Vagina (tissue), 2 donors: ENCODE data around the gene B4GALT3. TPM values are rescaled to one million over a fixed set of nuclear protein-coding genes. Genes with fewer than 3 reads are reported as not detected.

ENCODE experiments used
- DNase-seq, 2 donors: peaks; one replicate each; pipeline ENCODE4 v3.0.0-alpha.2; 2017; ENCODE audit errors: extremely low spot score in 2 of 2
- H3K27ac ChIP-seq: fragments of 200-600 bp; sonication (generic); one replicate; pipeline ENCODE4 v1.5.1; 2019
- H3K27me3 ChIP-seq: fragments of 200-600 bp; sonication (generic); one replicate; pipeline ENCODE4 v1.5.1; 2019
- H3K36me3 ChIP-seq, 2 donors: fragments of 200-600 bp; sonication (generic); one replicate each; pipeline ENCODE4 v1.5.1; 2017 to 2019
- H3K4me1 ChIP-seq: fragments of 200-600 bp; sonication (generic); one replicate; pipeline ENCODE4 v1.5.1; 2019
- H3K4me3 ChIP-seq, 2 donors: fragments of 200-600 bp; sonication (generic); 1 replicate in 1 of 2; 2 replicates in 1 of 2; pipeline ENCODE4 v1.5.1; 2016 to 2019
- H3K9me3 ChIP-seq: fragments of 200-600 bp; sonication (generic); one replicate; pipeline ENCODE4 v1.5.1; 2019
- POLR2A ChIP-seq, 2 donors: fragments of 450-650 bp; IDR thresholded peaks; one replicate each; pipeline ENCODE4 v1.6.1; 2017; ENCODE audit warnings: antibody characterized with exemption in 2 of 2, mild to moderate bottlenecking in 2 of 2, moderate library complexity in 2 of 2
- POLR2AphosphoS5 ChIP-seq, 2 donors: sonication (generic); formaldehyde crosslinking; IDR thresholded peaks; one replicate each; pipeline ENCODE4 v1.9.0; 2017; ENCODE audit warnings: antibody characterized with exemption in 2 of 2, mild to moderate bottlenecking in 2 of 2, low read depth in 1 of 2; ENCODE audit not compliant: insufficient read depth in 1 of 2
- intact Hi-C: fragments of 100-400 bp; cut with DNase I; formaldehyde crosslinking; loops from one replicate; pipeline ENCODE4 v1.15.1; 2023
- total RNA-seq: library from RNA; depleted of rRNA; stranded (reverse); fragments of >200 nt; gene quantifications from one replicate; pipeline ENCODE4 v1.2.3, GENCODE V29; 2016
- TF ChIP-seq, protein P1 (sequence below), 3 experiments: fragments of 450-650 bp in 2 of 3; fragments of 200-600 bp in 1 of 3; sonication (generic) in 1 of 3; IDR thresholded peaks; one replicate each; pipeline ENCODE4 v1.5.1; 2017 to 2019; ENCODE audit warnings: antibody characterized with exemption in 3 of 3, mild to moderate bottlenecking in 2 of 3, moderate library complexity in 2 of 3

B4GALT3 gene
- total RNA-seq, 1 donor from 2014 or later = 16.2 TPM

DNA sequence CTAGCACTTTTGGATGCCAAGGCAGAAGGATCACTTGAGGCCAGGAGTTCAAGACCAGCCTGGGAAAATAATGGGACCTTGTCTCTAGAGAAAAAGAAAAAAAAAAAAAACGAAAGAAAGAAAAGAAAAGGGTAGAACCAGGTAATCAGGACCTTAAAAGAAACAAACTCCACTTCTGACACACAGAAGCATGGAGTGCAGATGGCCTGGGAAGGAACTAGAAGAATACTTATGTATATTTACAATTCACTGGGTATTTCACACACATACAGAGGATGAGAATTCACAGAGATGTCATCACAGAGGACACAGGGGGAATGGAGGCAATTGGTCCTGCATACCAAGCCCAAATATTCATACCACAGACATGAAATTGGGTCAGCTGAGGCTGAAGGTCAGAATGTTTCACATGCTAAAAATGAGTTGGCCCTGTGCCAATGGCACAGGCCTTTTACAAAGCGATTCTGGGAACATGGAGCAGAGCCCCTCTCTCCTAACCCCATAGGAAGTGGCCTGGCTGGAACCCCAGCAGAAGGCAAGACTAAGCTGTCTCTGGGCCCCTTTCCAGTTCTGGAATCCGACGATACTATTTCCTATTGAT is 4.4 kb downstream of the B4GALT3 start:
- H3K4me3 ChIP-seq = no peak overlapping the region
- H3K27ac ChIP-seq = no peak overlapping the region
- intact Hi-C loops = no loop called here
- H3K36me3 ChIP-seq = peaks cover 0 to 44% of the 10 kb centered on the region in 2 donors
- TF ChIP-seq POLR2A (IDR thresholded peaks at IDR 0.05) (no peak), POLR2AphosphoS5 (IDR thresholded peaks at IDR 0.05; ENCODE audit: insufficient read depth in 1 of 2, low read depth in 1 of 2) (no peak)
- TF ChIP-seq, protein P1, sequence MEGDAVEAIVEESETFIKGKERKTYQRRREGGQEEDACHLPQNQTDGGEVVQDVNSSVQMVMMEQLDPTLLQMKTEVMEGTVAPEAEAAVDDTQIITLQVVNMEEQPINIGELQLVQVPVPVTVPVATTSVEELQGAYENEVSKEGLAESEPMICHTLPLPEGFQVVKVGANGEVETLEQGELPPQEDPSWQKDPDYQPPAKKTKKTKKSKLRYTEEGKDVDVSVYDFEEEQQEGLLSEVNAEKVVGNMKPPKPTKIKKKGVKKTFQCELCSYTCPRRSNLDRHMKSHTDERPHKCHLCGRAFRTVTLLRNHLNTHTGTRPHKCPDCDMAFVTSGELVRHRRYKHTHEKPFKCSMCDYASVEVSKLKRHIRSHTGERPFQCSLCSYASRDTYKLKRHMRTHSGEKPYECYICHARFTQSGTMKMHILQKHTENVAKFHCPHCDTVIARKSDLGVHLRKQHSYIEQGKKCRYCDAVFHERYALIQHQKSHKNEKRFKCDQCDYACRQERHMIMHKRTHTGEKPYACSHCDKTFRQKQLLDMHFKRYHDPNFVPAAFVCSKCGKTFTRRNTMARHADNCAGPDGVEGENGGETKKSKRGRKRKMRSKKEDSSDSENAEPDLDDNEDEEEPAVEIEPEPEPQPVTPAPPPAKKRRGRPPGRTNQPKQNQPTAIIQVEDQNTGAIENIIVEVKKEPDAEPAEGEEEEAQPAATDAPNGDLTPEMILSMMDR (IDR thresholded peaks at IDR 0.05) = no peak
- no peaks in the 10 kb centered on the region for H3K27me3 ChIP-seq
- no peak for DNase-seq
- no peaks in the 10 kb centered on the region for H3K9me3 ChIP-seq
- H3K4me1 ChIP-seq = peaks cover 34% of the 10 kb centered on the region

DNA sequence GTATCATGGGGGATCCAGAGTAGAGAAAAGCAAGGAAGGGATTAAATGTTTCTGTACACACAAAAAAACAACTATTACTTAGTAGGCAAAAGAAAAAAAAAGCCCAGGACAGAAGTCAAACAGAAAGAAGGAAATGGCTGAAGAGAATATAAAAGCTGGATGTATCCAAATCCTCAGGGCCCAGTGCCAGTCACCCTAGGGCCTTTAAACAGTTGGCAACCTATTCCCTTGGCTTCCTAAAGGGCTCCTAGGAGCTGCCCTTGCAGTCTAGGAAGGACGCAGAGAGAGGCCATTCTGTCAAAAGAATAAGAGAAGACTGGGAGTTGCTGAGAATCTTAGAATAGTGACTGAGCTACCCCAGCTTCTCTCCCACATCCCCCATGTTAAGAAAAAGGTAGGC is 5.0 kb downstream of the B4GALT3 start:
- DNase-seq = no peak
- Histone ChIP-seq H3K27ac (no peak overlapping the region), H3K9me3 (no peaks in the 10 kb centered on the region), H3K4me1 (peaks cover 36% of the 10 kb centered on the region), H3K36me3 (peaks cover 0 to 44% of the 10 kb centered on the region in 2 donors), H3K27me3 (no peaks in the 10 kb centered on the region), H3K4me3 (no peak overlapping the region)
- TF ChIP-seq POLR2AphosphoS5 (IDR thresholded peaks at IDR 0.05; ENCODE audit: insufficient read depth in 1 of 2, low read depth in 1 of 2) = no peak
- TF ChIP-seq, protein P1 (IDR thresholded peaks at IDR 0.05) = no peak
- TF ChIP-seq POLR2A (IDR thresholded peaks at IDR 0.05) = no peak
- intact Hi-C loops = no loop called here

GRCh38 chr1:161171696-161172095 is 5.6 kb downstream of the B4GALT3 start:
- no peaks in the 10 kb centered on the region for H3K9me3 ChIP-seq
- intact Hi-C loops = no loop called here
- peaks cover 0 to 44% of the 10 kb centered on the region in 2 donors for H3K36me3 ChIP-seq
- DNase-seq = no peak
- TF ChIP-seq, protein P1 (IDR thresholded peaks at IDR 0.05) = no peak
- no peak for TF ChIP-seq POLR2A (IDR thresholded peaks at IDR 0.05)
- TF ChIP-seq POLR2AphosphoS5 (IDR thresholded peaks at IDR 0.05; ENCODE audit: insufficient read depth in 1 of 2, low read depth in 1 of 2) = no peak
- H3K27me3 ChIP-seq = no peaks in the 10 kb centered on the region
- no peak overlapping the region for H3K4me3 ChIP-seq
- peaks cover 40% of the 10 kb centered on the region for H3K4me1 ChIP-seq
- H3K27ac ChIP-seq = no peak overlapping the region

GRCh38 chr1:161171191-161171590 is 6.1 kb downstream of the B4GALT3 start:
- intact Hi-C loops = no loop called here

DNA sequence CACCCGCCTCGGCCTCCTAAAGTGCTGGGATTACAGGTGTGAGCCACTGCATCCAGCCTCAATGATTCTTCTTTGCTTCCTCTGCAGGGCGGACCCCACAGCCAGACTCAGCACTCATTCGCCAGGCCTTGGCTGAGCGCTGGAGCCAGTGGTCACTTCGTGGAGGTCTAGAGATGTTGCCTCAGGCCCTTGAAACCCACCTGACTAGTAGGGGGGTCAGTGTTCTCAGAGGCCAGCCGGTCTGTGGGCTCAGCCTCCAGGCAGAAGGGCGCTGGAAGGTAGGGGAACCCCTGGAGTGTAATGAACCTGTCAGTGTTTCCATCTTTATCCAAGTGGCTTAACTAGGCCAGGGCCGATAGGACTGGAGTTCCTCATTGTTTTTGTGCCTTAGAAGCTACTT is 8.4 kb downstream of the B4GALT3 start:
- intact Hi-C loops = no loop called here
- TF ChIP-seq POLR2AphosphoS5 (IDR thresholded peaks at IDR 0.05; ENCODE audit: insufficient read depth in 1 of 2, low read depth in 1 of 2) (no peak), POLR2A (IDR thresholded peaks at IDR 0.05) (no peak)
- TF ChIP-seq, protein P1 (IDR thresholded peaks at IDR 0.05) = no peak
- no peak for DNase-seq
- H3K4me3 ChIP-seq = no peak overlapping the region
- no peaks in the 10 kb centered on the region for H3K27me3 ChIP-seq
- H3K27ac ChIP-seq = no peak overlapping the region
- peaks cover 0 to 43% of the 10 kb centered on the region in 2 donors for H3K36me3 ChIP-seq
- peaks cover 39% of the 10 kb centered on the region for H3K4me1 ChIP-seq
- H3K9me3 ChIP-seq = no peaks in the 10 kb centered on the region

More at GRCh38 chr1:161171191-161171590, 6.1 kb downstream of the B4GALT3 start:
- H3K9me3 ChIP-seq = no peaks in the 10 kb centered on the region
- no peak overlapping the region for H3K4me3 ChIP-seq
- no peaks in the 10 kb centered on the region for H3K27me3 ChIP-seq
- peaks cover 38% of the 10 kb centered on the region for H3K4me1 ChIP-seq
- TF ChIP-seq POLR2AphosphoS5 (IDR thresholded peaks at IDR 0.05; ENCODE audit: insufficient read depth in 1 of 2, low read depth in 1 of 2) = no peak
- no peak for TF ChIP-seq POLR2A (IDR thresholded peaks at IDR 0.05)
- TF ChIP-seq, protein P1 (IDR thresholded peaks at IDR 0.05) = no peak
- no peak overlapping the region for H3K27ac ChIP-seq
- H3K36me3 ChIP-seq = peaks cover 0 to 44% of the 10 kb centered on the region in 2 donors
- DNase-seq = no peak
